ENCODE data around the gene ETV3. TPM values are rescaled to one million over a fixed set of nuclear protein-coding genes. Genes with fewer than 3 reads are reported as not detected.

ETV3 gene
- total and polyA plus RNA-seq, 2 of the 8 experiments (the other 6 are each of a cell fraction or from before 2014, with no cell fraction given), result 6.0 to 23.8 TPM

GRCh38 chr1:157113631-157114030 is 24.6 kb downstream of the ETV3 start:
- Histone ChIP-seq H3K36me3 (ENCODE audit: control insufficient read depth in 2 of 4, insufficient read depth in 4 of 4, low read length in 3 of 4) (no peaks in the 10 kb centered on the region), H4K8ac (ENCODE audit: extremely low read depth, insufficient read depth, low read length) (no peak overlapping the region), H4K5ac (ENCODE audit: insufficient read length, low read depth, low read length) (no peak overlapping the region), H3K4me2 (ENCODE audit: insufficient read depth in 1 of 2, low read depth in 2 of 2, low read length in 2 of 2) (peak overlapping the region; percentile 13 to 21; a peak in 2 of 4 replicates), H4K20me1 (replicated peaks in 1 of 2; ENCODE audit: control insufficient read depth in 1 of 2, insufficient read depth in 2 of 2, low read length in 2 of 2) (no peaks in the 10 kb centered on the region), H3K14ac (ENCODE audit: insufficient read length) (no peak overlapping the region), H3K4me1 (replicated peaks in 1 of 4; ENCODE audit: control insufficient read depth in 3 of 4, insufficient read depth in 4 of 4, low read length in 3 of 4) (peaks cover 23 to 54% (median 39%) of the 10 kb centered on the region in 4 experiments), H3K27ac (ENCODE audit: low read depth, low read length) (no peak overlapping the region), H2AK5ac (ENCODE audit: low read depth, low read length) (no peak overlapping the region), H3K18ac (ENCODE audit: extremely low read depth, low read length) (peak overlapping the region; percentile 93), H3K79me1 (ENCODE audit: low read depth, low read length) (no peaks in the 10 kb centered on the region), H3K9ac (replicated peaks in 1 of 4; ENCODE audit: extremely low read depth in 1 of 4, low read depth in 3 of 4, low read length in 3 of 4) (no peak overlapping the region), H2BK5ac (ENCODE audit: low read depth, low read length) (peak overlapping the region; percentile 78; the same call in 1 of the 2 replicates), H2BK120ac (replicated peaks; ENCODE audit: low read depth, low read length) (no peak overlapping the region), H3K4ac (replicated peaks; ENCODE audit: insufficient read length, low read depth, low read length) (no peak overlapping the region), H2BK15ac (ENCODE audit: low read length) (peak overlapping the region; percentile 99; the same call in 1 of the 2 replicates), H3K27me3 (replicated peaks in 1 of 4; ENCODE audit: control insufficient read depth in 3 of 4, extremely low read depth in 1 of 4, insufficient read depth in 3 of 4, low read length in 3 of 4) (peaks cover 0 to 8% (median 2%) of the 10 kb centered on the region in 4 experiments; a peak in 4 of 7 replicates), H3K23me2 (ENCODE audit: low read depth, low read length) (peaks cover 6% of the 10 kb centered on the region; the same call in 1 of the 2 replicates), H3K23ac (ENCODE audit: insufficient read length) (no peak overlapping the region), H3K4me3 (ENCODE audit: extremely low read depth in 1 of 4, insufficient read depth in 2 of 4, low read depth in 3 of 4, low read length in 4 of 4) (no peak overlapping the region), H3K9me3 (ENCODE audit: insufficient read depth in 2 of 2, low read depth in 1 of 2, low read length in 1 of 2) (no peaks in the 10 kb centered on the region), H2BK12ac (ENCODE audit: low read depth, low read length) (peak overlapping the region; percentile 96), H4K91ac (replicated peaks; ENCODE audit: insufficient read length, low read length) (peak overlapping the region; percentile 83), H3K56ac (replicated peaks; ENCODE audit: insufficient read length, low read depth, low read length) (no peak overlapping the region), H2BK20ac (ENCODE audit: low read length) (peak overlapping the region; percentile 100; the same call in 1 of the 2 replicates), H3K79me2 (ENCODE audit: control insufficient read depth in 1 of 2, insufficient read depth in 2 of 2, low read length in 2 of 2) (no peaks in the 10 kb centered on the region), H2AFZ (ENCODE audit: low read length) (no peak overlapping the region)
- ChIA-PET POLR2A (ENCODE audit: partially characterized antibody) (interaction anchor here (1.0 to 4.1 kb wide), 8 partner anchors 8 to 41 kb away, joined by 3 to 21 read pairs (median 6); partner anchors contain the start of gene ETV3), CTCF (ENCODE audit: partially characterized antibody) (interaction anchor here (0.9 to 9.2 kb wide), 6 partner anchors 11 to 43 kb away, joined by 3 to 67 read pairs (median 17); partner anchors contain the start of gene ETV3L)
- no peak for FAIRE-seq
- no peak for DNase-seq (ENCODE audit: low read depth in 1 of 2, low spot score in 2 of 2)
- 40% methylated on average over 3 of the region's 3 CpGs; no CpG with 5 or more reads in 1 of the 2 experiments for WGBS, 2 experiments (ENCODE audit: extremely low coverage in 1 of 2, insufficient coverage in 1 of 2, insufficient read length in 1 of 2, insufficient replicate concordance in 2 of 2, low coverage in 1 of 2, low lambda C conversion rate in 2 of 2, missing lambda C conversion rate in 1 of 2)
- TF ChIP-seq CREB1 (IDR thresholded peaks at IDR 0.05), result no peak
- no peak for TF ChIP-seq CBX5 (IDR thresholded peaks at IDR 0.05; ENCODE audit: low read depth, low read length)

Measured in H1 (cell line).